Measurements from ENCODE around the gene ZNF821.
"Not testable (repeated sequence)": the region's sequence is repeated elsewhere in the genome, so short reads cannot be mapped to it uniquely, and the experiment has no call there.

Gene ZNF821

DNA sequence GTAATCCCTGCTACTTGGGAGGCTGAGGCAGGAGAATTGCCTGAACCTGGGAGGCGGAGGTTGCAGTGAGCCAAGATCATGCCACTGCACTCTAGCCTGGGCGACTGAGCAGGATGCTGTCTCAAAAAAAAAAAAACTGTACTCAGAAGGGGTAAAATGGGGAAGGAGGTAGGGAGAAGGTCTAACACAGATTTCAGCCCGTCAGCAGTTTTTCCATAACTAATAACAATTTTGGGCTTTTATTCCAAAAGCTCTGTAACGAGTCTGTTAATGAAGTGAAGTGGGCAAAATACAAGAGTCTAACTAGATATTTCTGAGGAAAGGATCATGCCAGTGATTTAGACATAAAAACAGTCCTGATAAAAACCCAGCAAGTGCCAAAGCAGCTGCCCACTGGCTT, 10.8 kb downstream of the ZNF821 start:
- H3K4me3 ChIP-seq (ENCODE audit: low read length): no peak overlapping the region
- no peak for DNase-seq (ENCODE audit: low read depth)
- TF ChIP-seq CTCF (conservative IDR thresholded peaks at IDR 0.05; ENCODE audit: low read length): no peak

DNA sequence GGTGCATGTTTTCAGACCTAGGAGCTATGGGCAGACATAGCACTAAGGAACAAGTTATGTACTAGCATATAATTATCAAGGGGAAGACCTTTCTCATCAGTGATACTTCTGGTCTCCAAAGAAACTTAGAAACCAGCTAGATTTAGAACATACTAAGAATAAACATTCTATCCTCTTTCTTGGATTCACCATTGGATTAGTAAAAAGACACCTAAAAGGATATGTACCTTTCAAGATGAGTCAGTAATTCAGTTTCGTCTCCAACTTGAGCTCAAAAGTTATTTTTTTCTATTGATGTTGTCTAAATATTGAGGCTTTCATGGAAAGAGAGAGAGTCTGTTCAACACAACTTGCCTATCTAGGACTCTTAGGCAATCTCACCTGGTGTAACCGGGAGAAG, 13.2 kb downstream of the ZNF821 start:
- no peak overlapping the region for H3K4me3 ChIP-seq (ENCODE audit: low read length)
- no peak for DNase-seq (ENCODE audit: low read depth)
- no peak for TF ChIP-seq CTCF (conservative IDR thresholded peaks at IDR 0.05; ENCODE audit: low read length)

- no peak for TF ChIP-seq CTCF (conservative IDR thresholded peaks at IDR 0.05; ENCODE audit: low read length)
- no peak overlapping the region for H3K4me3 ChIP-seq (ENCODE audit: low read length)
Observed at GRCh38 chr16:71869089-71869488, 14.9 kb downstream of the ZNF821 start.

GRCh38 chr16:71867939-71868338, 16.0 kb downstream of the ZNF821 start:
- TF ChIP-seq CTCF (conservative IDR thresholded peaks at IDR 0.05; ENCODE audit: low read length): no peak
- no peak for DNase-seq (ENCODE audit: low read depth)

More at GRCh38 chr16:71869089-71869488, 14.9 kb downstream of the ZNF821 start:
- no peak for DNase-seq (ENCODE audit: low read depth)

DNA sequence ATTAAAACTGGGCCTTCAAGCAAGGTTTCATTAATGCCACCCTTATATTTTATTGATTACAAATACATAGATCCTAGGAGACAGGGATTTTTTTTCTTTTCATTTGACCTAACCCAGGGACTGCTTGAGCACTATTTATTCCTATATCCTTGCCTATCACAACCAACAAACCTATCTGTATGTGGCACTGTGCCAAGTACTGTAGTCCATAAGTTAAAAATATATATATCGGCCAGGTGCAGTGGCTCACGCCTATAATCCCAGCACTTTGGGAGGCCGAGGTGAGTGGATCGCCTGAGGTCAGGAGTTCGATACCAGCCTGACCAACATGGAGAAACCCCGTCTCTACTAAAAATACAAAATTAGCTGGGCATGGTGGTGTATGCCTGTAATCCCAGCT, 16.8 kb downstream of the ZNF821 start:
- not testable (repeated sequence) for H3K4me3 ChIP-seq (ENCODE audit: low read length); DNase-seq (ENCODE audit: low read depth)

More at GRCh38 chr16:71867939-71868338, 16.0 kb downstream of the ZNF821 start:
- no peak overlapping the region for H3K4me3 ChIP-seq (ENCODE audit: low read length)

GRCh38 chr16:71865173-71865863, 18.7 kb downstream of the ZNF821 start:
- no peak overlapping the region for H3K4me3 ChIP-seq (ENCODE audit: low read length)
- no peak for DNase-seq (ENCODE audit: low read depth)
- no peak for TF ChIP-seq CTCF (conservative IDR thresholded peaks at IDR 0.05; ENCODE audit: low read length)

DNA sequence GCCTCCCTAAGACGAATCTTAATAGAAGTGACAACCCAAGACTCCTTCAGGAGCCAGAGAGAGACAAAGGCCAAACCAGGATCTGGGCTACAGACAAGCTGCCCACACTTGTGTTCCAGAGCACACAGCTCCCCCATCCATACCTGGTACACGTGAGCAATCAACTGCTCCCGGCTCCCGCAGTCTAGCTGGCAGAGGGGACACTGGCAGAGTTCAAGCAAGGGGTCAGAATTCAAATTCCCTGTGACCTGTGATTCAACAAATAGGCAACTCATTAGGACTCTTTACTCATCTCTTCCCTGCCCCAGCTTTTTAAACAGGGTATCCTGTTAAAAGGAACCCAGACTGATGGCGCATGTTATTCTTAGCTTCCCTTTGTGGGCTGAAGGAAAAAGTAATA, 20.0 kb downstream of the ZNF821 start:
- no peak for TF ChIP-seq CTCF (conservative IDR thresholded peaks at IDR 0.05; ENCODE audit: low read length)
- no peak for DNase-seq (ENCODE audit: low read depth)
- no peak overlapping the region for H3K4me3 ChIP-seq (ENCODE audit: low read length)

Data from AG10803 (cell line).